Measurements from ENCODE around the gene RAF1. TPM values are rescaled to one million over a fixed set of nuclear protein-coding genes. Genes with fewer than 3 reads are reported as not detected.
"Not testable (repeated sequence)": the region's sequence is repeated elsewhere in the genome, so short reads cannot be mapped to it uniquely, and the experiment has no call there.

RAF1 gene
- total RNA-seq, 4 donors from 2014 or later: 73.2 to 107 (median 84.2) TPM

GRCh38 chr3:12628813-12629212 is 35.1 kb downstream of the RAF1 start:
- intact Hi-C loops (cut with DNase I): no loop called here
- WGBS, 2 donors: 67 to 77% methylated on average over 1 of the region's 1 CpG
- DNase-seq: no peak

GRCh38 chr3:12627370-12627769 is 36.5 kb downstream of the RAF1 start:
- no peaks in the 10 kb centered on the region for H3K36me3 ChIP-seq
- intact Hi-C loops (cut with DNase I): no loop called here
- no peak for TF ChIP-seq CTCF (IDR thresholded peaks at IDR 0.05)
- no peak for TF ChIP-seq POLR2A (IDR thresholded peaks at IDR 0.05)
- peaks cover 0 to 75% (median 8%) of the 10 kb centered on the region in 3 donors for H3K4me1 ChIP-seq
- DNase-seq: no peak
- H3K27me3 ChIP-seq: no peaks in the 10 kb centered on the region
- H3K4me3 ChIP-seq: no peak overlapping the region
- no peak overlapping the region for H3K27ac ChIP-seq
- no peaks in the 10 kb centered on the region for H3K9me3 ChIP-seq
- 43 to 49% methylated on average over 4 of the region's 4 CpGs for WGBS, 2 donors

More at GRCh38 chr3:12628813-12629212, 35.1 kb downstream of the RAF1 start:
- TF ChIP-seq CTCF (IDR thresholded peaks at IDR 0.05) (no peak), POLR2A (IDR thresholded peaks at IDR 0.05) (no peak)
- no peaks in the 10 kb centered on the region for H3K27me3 ChIP-seq
- no peak overlapping the region for H3K4me3 ChIP-seq
- H3K9me3 ChIP-seq: no peaks in the 10 kb centered on the region
- H3K4me1 ChIP-seq: peaks cover 0 to 64% (median 8%) of the 10 kb centered on the region in 3 donors
- peak overlapping the region in 1 of 4 donors; percentile 15 for H3K27ac ChIP-seq
- no peaks in the 10 kb centered on the region for H3K36me3 ChIP-seq

GRCh38 chr3:12624964-12625363 is 39.0 kb downstream of the RAF1 start:
- H3K27ac ChIP-seq; intact Hi-C loops (cut with DNase I); DNase-seq; H3K27me3 ChIP-seq; H3K36me3 ChIP-seq; H3K9me3 ChIP-seq; H3K4me3 ChIP-seq: not testable (repeated sequence)
- H3K4me1 ChIP-seq: peaks cover 0 to 84% (median 8%) of the 10 kb centered on the region in 3 donors
- WGBS, 2 donors: 87 to 97% methylated on average over 3 of the region's 3 CpGs

- intact Hi-C loops (cut with DNase I): no loop called here
- H3K4me1 ChIP-seq: peaks cover 0 to 75% (median 0%) of the 10 kb centered on the region in 3 donors
- TF ChIP-seq POLR2A (IDR thresholded peaks at IDR 0.05) (no peak), CTCF (IDR thresholded peaks at IDR 0.05) (no peak)
- no peaks in the 10 kb centered on the region for H3K27me3 ChIP-seq
- 83 to 95% methylated on average over 4 to 5 of the region's 5 CpGs for WGBS, 2 donors
- H3K27ac ChIP-seq: no peak overlapping the region
- H3K36me3 ChIP-seq: no peaks in the 10 kb centered on the region
- H3K4me3 ChIP-seq: no peak overlapping the region
- H3K9me3 ChIP-seq: no peaks in the 10 kb centered on the region
- DNase-seq: no peak
Measured at GRCh38 chr3:12624056-12624455, 39.9 kb downstream of the RAF1 start.

- TF ChIP-seq CTCF (IDR thresholded peaks at IDR 0.05): no peak
- TF ChIP-seq POLR2A (IDR thresholded peaks at IDR 0.05): no peak
- H3K27ac ChIP-seq: no peak overlapping the region
- no peak overlapping the region for H3K4me3 ChIP-seq
- DNase-seq: no peak
- WGBS, 2 donors: 48 to 68% methylated on average over 4 of the region's 4 CpGs
- peaks cover 0 to 60% (median 0%) of the 10 kb centered on the region in 3 donors for H3K4me1 ChIP-seq
- H3K27me3 ChIP-seq: no peaks in the 10 kb centered on the region
- no peaks in the 10 kb centered on the region for H3K9me3 ChIP-seq
- intact Hi-C loops (cut with DNase I): no loop called here
- H3K36me3 ChIP-seq: peaks cover 1 to 16% (median 2%) of the 10 kb centered on the region in 3 donors
Measured at GRCh38 chr3:12622335-12622734, 41.6 kb downstream of the RAF1 start.

- intact Hi-C loops (cut with DNase I): no loop called here
- Histone ChIP-seq H3K27me3 (no peaks in the 10 kb centered on the region), H3K4me3 (no peak overlapping the region), H3K36me3 (peaks cover 4 to 32% (median 7%) of the 10 kb centered on the region in 3 donors), H3K4me1 (peaks cover 0 to 48% (median 0%) of the 10 kb centered on the region in 3 donors), H3K27ac (no peak overlapping the region), H3K9me3 (no peaks in the 10 kb centered on the region)
- no peak for DNase-seq
- TF ChIP-seq CTCF (IDR thresholded peaks at IDR 0.05) (no peak), POLR2A (IDR thresholded peaks at IDR 0.05) (no peak)
Measured at GRCh38 chr3:12620729-12621128, 43.2 kb downstream of the RAF1 start.
